Bronchial epithelial cell (primary cell): ENCODE measurements around the gene PLXNB2. TPM values are rescaled to one million over a fixed set of nuclear protein-coding genes. Genes with fewer than 3 reads are reported as not detected.

Experiments used
- DNase-seq: peaks from one replicate; pipeline ENCODE4 v3.0.0-alpha.2; 2010; ENCODE audit warnings: low read depth
- FAIRE-seq: peaks from 2 replicates; lab custom pipeline; 2011; peaks lifted over from hg19 to GRCh38; lab: Jason Lieb, UNC
- H3K27me3 ChIP-seq: 2 replicates; pipeline ENCODE4 v1.5.1; 2011; ENCODE audit warnings: low read length; ENCODE audit not compliant: control insufficient read depth, insufficient read depth
- H3K36me3 ChIP-seq: 2 replicates; pipeline ENCODE4 v1.5.1; 2011; ENCODE audit warnings: low read length; ENCODE audit not compliant: control insufficient read depth, insufficient read depth
- H3K4me3 ChIP-seq: 2 replicates; pipeline ENCODE4 v1.5.1; 2011; ENCODE audit warnings: mild to moderate bottlenecking, low read depth, low read length, control low read depth
- total RNA-seq: library from RNA; depleted of rRNA; stranded (reverse); fragments of >200 nt; gene quantifications from 2 replicates; pipeline ENCODE4 v1.2.1, GENCODE V29; 2014
- TF ChIP-seq, protein P1 (sequence below): IDR thresholded peaks from 2 replicates; pipeline ENCODE4 v1.5.1; 2011; ENCODE audit warnings: mild to moderate bottlenecking, moderate library complexity, low read length, control low read depth, inconsistent platforms; ENCODE audit not compliant: insufficient read depth, severe bottlenecking

The PLXNB2 gene
- total RNA-seq, 1 donor from 2014 or later, result 138 TPM

DNA sequence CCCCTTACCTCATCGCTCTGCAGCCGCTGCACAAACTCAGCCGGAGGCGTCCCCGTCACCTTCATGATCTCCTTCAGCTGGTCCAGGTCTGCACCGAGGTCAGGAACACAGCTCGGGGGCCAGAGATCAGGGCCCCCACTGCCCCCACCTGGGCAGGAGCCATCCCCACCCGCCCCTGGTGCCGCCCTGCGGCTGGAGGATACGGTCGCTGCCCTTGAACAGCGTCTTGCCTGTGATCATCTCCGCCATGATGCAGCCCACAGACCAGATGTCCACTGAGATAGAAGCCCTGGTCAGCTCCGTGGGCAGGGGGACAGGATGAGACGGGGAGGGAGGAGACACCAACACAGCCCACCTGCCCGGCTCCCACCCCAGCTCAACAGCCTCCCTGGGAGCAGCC is 51.8 kb downstream of the PLXNB2 start:
- TF ChIP-seq, protein P1, sequence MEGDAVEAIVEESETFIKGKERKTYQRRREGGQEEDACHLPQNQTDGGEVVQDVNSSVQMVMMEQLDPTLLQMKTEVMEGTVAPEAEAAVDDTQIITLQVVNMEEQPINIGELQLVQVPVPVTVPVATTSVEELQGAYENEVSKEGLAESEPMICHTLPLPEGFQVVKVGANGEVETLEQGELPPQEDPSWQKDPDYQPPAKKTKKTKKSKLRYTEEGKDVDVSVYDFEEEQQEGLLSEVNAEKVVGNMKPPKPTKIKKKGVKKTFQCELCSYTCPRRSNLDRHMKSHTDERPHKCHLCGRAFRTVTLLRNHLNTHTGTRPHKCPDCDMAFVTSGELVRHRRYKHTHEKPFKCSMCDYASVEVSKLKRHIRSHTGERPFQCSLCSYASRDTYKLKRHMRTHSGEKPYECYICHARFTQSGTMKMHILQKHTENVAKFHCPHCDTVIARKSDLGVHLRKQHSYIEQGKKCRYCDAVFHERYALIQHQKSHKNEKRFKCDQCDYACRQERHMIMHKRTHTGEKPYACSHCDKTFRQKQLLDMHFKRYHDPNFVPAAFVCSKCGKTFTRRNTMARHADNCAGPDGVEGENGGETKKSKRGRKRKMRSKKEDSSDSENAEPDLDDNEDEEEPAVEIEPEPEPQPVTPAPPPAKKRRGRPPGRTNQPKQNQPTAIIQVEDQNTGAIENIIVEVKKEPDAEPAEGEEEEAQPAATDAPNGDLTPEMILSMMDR, result no peak
- no peak overlapping the region for H3K4me3 ChIP-seq
- peaks cover 5% of the 10 kb centered on the region for H3K36me3 ChIP-seq
- H3K27me3 ChIP-seq, result no peaks in the 10 kb centered on the region
- FAIRE-seq, result no peak
- DNase-seq, result no peak

DNA sequence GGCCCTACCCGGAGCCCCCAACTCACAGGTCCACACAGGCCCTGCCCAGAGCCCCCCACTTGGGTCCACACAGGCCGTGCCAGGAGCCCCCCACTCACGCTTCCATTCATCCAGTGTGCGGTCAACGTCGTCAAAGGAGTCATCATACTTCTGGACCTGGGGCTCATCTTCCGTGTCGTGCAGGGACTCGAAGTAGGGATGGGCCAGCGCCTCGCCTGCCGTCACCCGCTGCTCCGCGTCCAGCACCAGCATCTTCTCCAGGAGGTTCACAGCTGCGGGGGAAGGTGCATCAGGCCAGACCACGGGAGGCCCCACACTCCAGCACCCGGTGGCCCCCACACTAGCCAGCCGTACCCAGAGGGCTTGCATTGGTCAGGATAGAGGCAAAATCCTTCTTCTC is 52.3 kb downstream of the PLXNB2 start:
- Histone ChIP-seq H3K4me3 (no peak overlapping the region), H3K27me3 (no peaks in the 10 kb centered on the region), H3K36me3 (peaks cover 6% of the 10 kb centered on the region)
- FAIRE-seq (no peak), DNase-seq (no peak)
- TF ChIP-seq, protein P1, result no peak

DNA sequence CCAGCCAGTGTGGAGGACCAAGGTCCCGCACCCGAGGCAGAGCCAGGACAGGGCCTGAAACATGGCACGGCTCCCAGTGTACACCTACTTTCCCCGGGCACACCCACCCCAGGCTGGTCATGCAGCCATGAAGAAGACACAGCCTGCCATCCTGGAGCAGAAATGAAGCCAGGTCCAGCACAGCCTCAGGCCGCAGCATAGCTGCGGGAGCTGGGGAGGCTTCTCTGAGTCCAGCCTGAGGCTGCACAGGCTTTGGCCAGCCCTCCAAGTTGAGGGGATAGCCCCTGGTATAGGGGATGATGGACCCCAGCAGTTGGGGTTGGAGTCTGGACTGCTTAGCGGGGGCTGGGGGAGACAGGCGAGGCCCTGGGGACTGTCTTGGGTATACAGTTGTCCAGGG is 53.5 kb downstream of the PLXNB2 start:
- no peak for FAIRE-seq
- TF ChIP-seq, protein P1, result no peak
- H3K27me3 ChIP-seq, result no peaks in the 10 kb centered on the region
- H3K4me3 ChIP-seq, result no peak overlapping the region
- H3K36me3 ChIP-seq, result peaks cover 14% of the 10 kb centered on the region
- DNase-seq, result no peak

DNA sequence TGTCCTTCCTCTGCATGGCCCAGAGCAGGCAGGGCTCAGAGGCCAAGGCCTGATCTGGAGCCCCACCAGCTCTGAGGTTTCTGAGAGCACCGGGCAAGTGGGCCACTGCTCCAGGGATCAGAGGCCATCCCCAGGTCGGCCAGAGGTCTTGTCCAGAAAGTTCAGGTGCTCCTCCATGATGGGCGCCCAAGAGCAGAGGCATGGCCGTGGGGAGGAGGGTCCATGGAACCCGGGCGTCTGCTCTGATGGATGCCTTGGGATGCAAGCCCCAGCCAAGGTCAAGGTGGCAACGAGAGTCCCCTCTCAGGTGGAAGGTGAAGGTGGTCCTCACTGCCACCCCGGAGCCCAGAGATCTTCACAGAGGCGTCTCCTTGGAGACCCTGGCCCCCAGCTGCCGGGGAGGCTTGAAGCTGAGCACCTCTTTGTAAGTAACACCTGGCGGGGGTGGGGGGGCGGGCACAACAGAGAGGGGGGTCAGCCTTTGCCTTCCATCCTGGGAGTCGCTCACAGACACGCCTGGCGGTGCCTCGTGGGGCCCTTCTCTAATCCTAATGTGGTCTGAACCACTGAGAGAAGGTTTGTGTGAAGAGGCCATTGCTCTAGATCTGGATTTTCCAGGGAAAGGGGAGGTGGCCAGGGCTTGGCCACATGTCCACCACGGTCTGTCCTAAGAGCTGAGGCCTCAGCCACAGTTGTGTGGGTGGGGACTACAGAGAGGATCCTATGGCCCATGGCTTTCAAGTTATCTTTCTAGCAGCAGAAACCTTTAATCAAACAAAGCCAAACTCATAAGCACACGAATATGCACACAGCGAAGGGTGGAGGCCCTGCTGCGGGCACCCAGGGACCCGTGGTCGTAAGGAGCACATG is 54.2 kb downstream of the PLXNB2 start:
- TF ChIP-seq, protein P1, result no peak
- DNase-seq (no peak), FAIRE-seq (peak; percentile 76)
- Histone ChIP-seq H3K4me3 (no peak overlapping the region), H3K36me3 (peaks cover 15% of the 10 kb centered on the region), H3K27me3 (no peaks in the 10 kb centered on the region)

- TF ChIP-seq, protein P1, result peak; percentile 81
- no peaks in the 10 kb centered on the region for H3K27me3 ChIP-seq
- peaks cover 19% of the 10 kb centered on the region for H3K36me3 ChIP-seq
- DNase-seq (peak; percentile 49), FAIRE-seq (no peak)
- H3K4me3 ChIP-seq, result no peak overlapping the region
These were observed 55.1 kb downstream of the PLXNB2 start for GRCh38 chr22:50252082-50253045.
